HepG2 (cell line): ENCODE measurements around the gene CES1. TPM values are rescaled to one million over a fixed set of nuclear protein-coding genes. Genes with fewer than 3 reads are reported as not detected.

Experiments used
- ASH2L ChIP-seq: fragments of 300-600, 200-600 bp; sonication (generic); IDR thresholded peaks from 2 replicates; pipeline ENCODE4 v1.7.0; 2017; ENCODE audit warnings: low read depth, mild to moderate bottlenecking, moderate library complexity, mixed read lengths, low read length; ENCODE audit not compliant: insufficient read length
- ATF4 ChIP-seq, 2 experiments: fragments of 450-650 bp in 1 of 2; sonication (generic) in 1 of 2; formaldehyde crosslinking; IDR thresholded peaks; 2 replicates each; pipeline versions ENCODE4 v1.5.0 to v1.8.0; 2020 to 2022; ENCODE audit warnings: mild to moderate bottlenecking in 1 of 2, missing genetic modification reagents in 1 of 2
- BCL6 ChIP-seq: IDR thresholded peaks from 2 replicates; pipeline ENCODE4 v1.6.1; 2016; ENCODE audit warnings: missing genetic modification reagents, missing compliant biosample characterization
- CEBPB ChIP-seq: IDR thresholded peaks from 2 replicates; pipeline ENCODE4 v1.6.1; 2011; ENCODE audit warnings: low read depth, low read length, improper control_type of control experiment, borderline replicate concordance
- CEBPG ChIP-seq: IDR thresholded peaks from 2 replicates; pipeline ENCODE4 v1.6.1; 2016
- CTCF ChIP-seq: sonication (generic); formaldehyde crosslinking; IDR thresholded peaks from 2 replicates; pipeline ENCODE4 v1.5.0; 2020; ENCODE audit warnings: mild to moderate bottlenecking, missing genetic modification reagents, moderate library complexity
- KDM1A ChIP-seq: IDR thresholded peaks from 2 replicates; pipeline ENCODE4 v1.6.1; 2016; ENCODE audit warnings: missing compliant biosample characterization
- KLF13 ChIP-seq: sonication (generic); formaldehyde crosslinking; IDR thresholded peaks from 2 replicates; pipeline ENCODE4 v1.4.0; 2020; ENCODE audit warnings: mild to moderate bottlenecking, missing genetic modification reagents
- MAFG ChIP-seq: sonication (generic); formaldehyde crosslinking; IDR thresholded peaks from 2 replicates; pipeline ENCODE4 v1.5.1; 2020; ENCODE audit warnings: mild to moderate bottlenecking, missing genetic modification reagents
- NCOA5 ChIP-seq: sonication (generic); formaldehyde crosslinking; IDR thresholded peaks from 2 replicates; pipeline ENCODE4 v1.4.0; 2020; ENCODE audit warnings: missing genetic modification reagents
- PLRG1 ChIP-seq: fragments of 450-650 bp; conservative IDR thresholded peaks from 2 replicates; pipeline ENCODE4 v1.6.1; 2016
- RAD51 ChIP-seq: fragments of 450-650 bp; IDR thresholded peaks from 2 replicates; pipeline ENCODE4 v1.6.1; 2016; ENCODE audit warnings: borderline replicate concordance
- SRSF1 ChIP-seq: fragments of 200-400 bp; formaldehyde crosslinking; optimal IDR thresholded peaks from 2 replicates; pipeline ENCODE3; 2017; ENCODE audit warnings: mild to moderate bottlenecking, low read depth, low read length, moderate library complexity
- XRCC5 ChIP-seq: fragments of 200-400 bp; formaldehyde crosslinking; optimal IDR thresholded peaks from 2 replicates; pipeline ENCODE3; 2017; ENCODE audit warnings: mild to moderate bottlenecking, low read length
- ZBTB38 ChIP-seq: sonication (generic); formaldehyde crosslinking; IDR thresholded peaks from 2 replicates; pipeline ENCODE4 v1.5.1; 2020; ENCODE audit warnings: mild to moderate bottlenecking, missing genetic modification reagents
- ZBTB39 ChIP-seq: sonication (generic); formaldehyde crosslinking; IDR thresholded peaks from 2 replicates; pipeline ENCODE4 v1.5.0; 2020; ENCODE audit warnings: missing genetic modification reagents
- ZNF121 ChIP-seq: sonication (generic); formaldehyde crosslinking; IDR thresholded peaks from 2 replicates; pipeline ENCODE4 v1.5.0; 2020; ENCODE audit warnings: mild to moderate bottlenecking, missing genetic modification reagents
- ZNF160 ChIP-seq: sonication (generic); formaldehyde crosslinking; IDR thresholded peaks from 2 replicates; pipeline ENCODE4 v1.8.0; 2022; ENCODE audit warnings: mild to moderate bottlenecking, inconsistent platforms, missing genetic modification reagents
- ZNF451 ChIP-seq: sonication (generic); formaldehyde crosslinking; IDR thresholded peaks from 2 replicates; pipeline ENCODE4 v1.5.0; 2020; ENCODE audit warnings: mild to moderate bottlenecking, missing genetic modification reagents
- ZNF556 ChIP-seq: sonication (generic); formaldehyde crosslinking; IDR thresholded peaks from 2 replicates; pipeline ENCODE4 v1.4.0; 2020; ENCODE audit warnings: mild to moderate bottlenecking, missing genetic modification reagents, borderline replicate concordance
- ZNF629 ChIP-seq: sonication (generic); formaldehyde crosslinking; conservative IDR thresholded peaks from 2 replicates; pipeline ENCODE4 v1.5.0; 2020; ENCODE audit warnings: missing genetic modification reagents
- polyA plus RNA-seq, 8 experiments: library from polyadenylated mRNA; depleted of rRNA in 3 of 8; stranded (reverse) in 7 of 8; unstranded in 1 of 8; fragments of >200 nt; fragmentation: Illumina TruSeq in 4 of 8; extraction: Trizol in 4 of 8; gene quantifications; 2 replicates each; pipeline versions ENCODE4 v1.2.1 to v1.2.3, GENCODE V29; 2011 to 2016; ENCODE audit warnings: low read depth in 4 of 8, missing spikeins in 1 of 8, mixed read lengths in 1 of 8; ENCODE audit not compliant: insufficient read depth in 1 of 8
- total RNA-seq, 5 experiments: library from RNA; depleted of rRNA; stranded (reverse); fragments of >200 nt; fragmentation: Illumina TruSeq; extraction: Trizol; gene quantifications; 2 replicates each; pipeline ENCODE4 v1.2.3, GENCODE V29; 2016; ENCODE audit warnings: low read depth in 1 of 5
- TF ChIP-seq, protein P1 (sequence below): sonication (generic); formaldehyde crosslinking; IDR thresholded peaks from 2 replicates; pipeline ENCODE4 v1.4.0; 2020; ENCODE audit warnings: missing genetic modification reagents
- TF ChIP-seq, protein P2 (sequence below): sonication (generic); formaldehyde crosslinking; IDR thresholded peaks from 2 replicates; pipeline ENCODE4 v1.8.1; 2023; ENCODE audit warnings: mild to moderate bottlenecking, missing genetic modification reagents, borderline replicate concordance

CES1 gene
- total and polyA plus RNA-seq, 2 of the 13 experiments (the other 11 are each of a cell fraction or from before 2014, with no cell fraction given): 136 to 198 TPM

DNA sequence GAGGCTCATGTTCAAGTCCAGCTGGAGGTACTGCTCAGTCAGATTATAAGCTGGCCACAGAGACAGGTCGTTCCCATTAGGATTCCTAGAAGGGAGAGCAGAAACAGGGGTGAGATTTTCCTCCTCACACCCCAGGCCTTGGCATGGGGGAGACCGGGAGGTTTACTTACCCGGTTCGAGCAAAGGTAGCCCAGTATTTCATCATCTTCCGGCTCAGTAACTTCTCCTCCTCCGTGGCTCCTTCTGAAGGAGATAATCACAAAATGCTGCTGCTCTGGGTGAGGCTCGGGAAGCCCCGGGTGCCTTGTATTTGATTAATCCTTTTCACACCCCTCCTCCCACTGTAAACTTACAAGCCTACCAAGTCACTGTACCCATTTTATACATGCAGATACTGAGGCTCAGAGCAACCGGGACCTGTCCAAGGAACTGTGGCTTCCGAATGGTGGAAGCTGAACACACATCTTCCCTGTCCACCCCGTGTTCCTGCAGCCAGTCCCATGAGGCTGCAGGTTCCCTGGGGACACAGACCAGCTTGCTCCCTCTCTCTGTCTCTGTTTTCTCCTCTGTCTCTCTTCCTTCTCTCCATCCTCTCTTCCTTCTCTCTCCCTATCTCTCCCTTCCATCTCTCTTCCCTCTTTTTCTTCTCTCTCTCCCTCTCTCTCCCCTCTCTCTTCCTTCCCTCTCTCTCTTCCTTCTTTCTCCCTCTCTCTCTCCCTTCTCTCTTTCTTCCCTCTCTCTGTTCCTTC is 13.9 kb upstream of the CES1 start (continued):
- 0 out of 2 replicates have a peak, but pooled peaks have one; percentile 75 for TF ChIP-seq PLRG1
- TF ChIP-seq ZNF121 (CRISPR knock-in tag): no peak
- peak in 1 of 2 experiments; percentile 68; a peak in 1 of 4 replicates for TF ChIP-seq ATF4 (CRISPR knock-in tag; IDR thresholded peaks at IDR 0.05)
- TF ChIP-seq ZNF629 (CRISPR knock-in tag): peak; percentile 77
- TF ChIP-seq, protein P1, sequence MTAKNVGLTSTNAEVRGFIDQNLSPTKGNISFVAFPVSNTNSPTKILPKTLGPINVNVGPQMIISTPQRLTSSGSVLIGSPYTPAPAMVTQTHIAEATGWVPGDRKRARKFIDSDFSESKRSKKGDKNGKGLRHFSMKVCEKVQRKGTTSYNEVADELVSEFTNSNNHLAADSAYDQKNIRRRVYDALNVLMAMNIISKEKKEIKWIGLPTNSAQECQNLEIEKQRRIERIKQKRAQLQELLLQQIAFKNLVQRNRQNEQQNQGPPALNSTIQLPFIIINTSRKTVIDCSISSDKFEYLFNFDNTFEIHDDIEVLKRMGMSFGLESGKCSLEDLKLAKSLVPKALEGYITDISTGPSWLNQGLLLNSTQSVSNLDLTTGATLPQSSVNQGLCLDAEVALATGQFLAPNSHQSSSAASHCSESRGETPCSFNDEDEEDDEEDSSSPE (CRISPR knock-in tag): no peak
- no peak for TF ChIP-seq ASH2L
- TF ChIP-seq ZNF556 (CRISPR knock-in tag): no peak
- TF ChIP-seq NCOA5 (CRISPR knock-in tag): no peak
- no peak for TF ChIP-seq ZBTB39 (CRISPR knock-in tag)
- TF ChIP-seq KLF13 (CRISPR knock-in tag): no peak
- TF ChIP-seq KDM1A (CRISPR knock-in tag): peak; percentile 61; the same call in 1 of the 2 replicates
- TF ChIP-seq XRCC5: no peak
- no peak for TF ChIP-seq ZNF451 (CRISPR knock-in tag)
- peak; percentile 10; the same call in 1 of the 2 replicates for TF ChIP-seq CEBPB
- no peak for TF ChIP-seq ZBTB38
- TF ChIP-seq CEBPG (CRISPR knock-in tag): peak; percentile 35; the same call in 1 of the 2 replicates
- TF ChIP-seq, protein P2, sequence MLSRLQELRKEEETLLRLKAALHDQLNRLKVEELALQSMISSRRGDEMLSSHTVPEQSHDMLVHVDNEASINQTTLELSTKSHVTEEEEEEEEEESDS: no peak
- no peak for TF ChIP-seq CTCF
- TF ChIP-seq ZNF160 (CRISPR knock-in tag): no peak
- TF ChIP-seq SRSF1: no peak
- TF ChIP-seq BCL6 (CRISPR knock-in tag): no peak
- TF ChIP-seq RAD51: 0 out of 2 replicates have a peak, but pooled peaks have one; percentile 14
- no peak for TF ChIP-seq MAFG
